Sigmoid colon (tissue), 4 donors: Measurements from ENCODE around the gene BZW2.

Experiments used
- EP300 ChIP-seq, 4 donors: sonication (generic); formaldehyde crosslinking; IDR thresholded peaks; one replicate each; pipeline ENCODE4 v1.6.1; 2017; ENCODE audit warnings: antibody characterized with exemption in 4 of 4
- TF ChIP-seq, protein P1 (sequence below), 4 experiments: fragments of 450-650 bp in 3 of 4; fragments of 200-600 bp in 1 of 4; IDR thresholded peaks; one replicate each; pipeline ENCODE4 v1.5.1; 2016 to 2019; ENCODE audit warnings: antibody characterized with exemption in 4 of 4, mild to moderate bottlenecking in 3 of 4, moderate library complexity in 2 of 4

DNA sequence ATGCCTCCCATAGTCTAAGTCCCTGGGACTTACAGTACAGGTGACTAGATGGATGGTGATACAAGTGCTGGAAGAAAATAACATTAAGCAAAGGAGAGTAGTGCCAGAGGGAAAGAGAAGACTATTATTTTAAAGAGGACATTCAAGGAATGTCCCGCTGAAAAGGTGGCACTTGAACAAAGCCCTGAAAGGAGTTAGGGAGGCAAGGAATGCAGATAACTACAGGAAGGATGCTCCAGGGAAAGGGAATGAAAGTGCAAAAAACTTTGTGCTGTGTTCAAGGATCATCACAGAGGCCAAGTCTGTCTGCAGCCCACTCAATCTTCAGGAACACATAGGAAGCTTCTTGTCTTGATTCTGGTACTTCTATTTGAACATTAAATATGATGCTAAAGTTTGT, 15.3 kb upstream of the BZW2 start:
- no peak for TF ChIP-seq EP300 (IDR thresholded peaks at IDR 0.05)
- TF ChIP-seq, protein P1, sequence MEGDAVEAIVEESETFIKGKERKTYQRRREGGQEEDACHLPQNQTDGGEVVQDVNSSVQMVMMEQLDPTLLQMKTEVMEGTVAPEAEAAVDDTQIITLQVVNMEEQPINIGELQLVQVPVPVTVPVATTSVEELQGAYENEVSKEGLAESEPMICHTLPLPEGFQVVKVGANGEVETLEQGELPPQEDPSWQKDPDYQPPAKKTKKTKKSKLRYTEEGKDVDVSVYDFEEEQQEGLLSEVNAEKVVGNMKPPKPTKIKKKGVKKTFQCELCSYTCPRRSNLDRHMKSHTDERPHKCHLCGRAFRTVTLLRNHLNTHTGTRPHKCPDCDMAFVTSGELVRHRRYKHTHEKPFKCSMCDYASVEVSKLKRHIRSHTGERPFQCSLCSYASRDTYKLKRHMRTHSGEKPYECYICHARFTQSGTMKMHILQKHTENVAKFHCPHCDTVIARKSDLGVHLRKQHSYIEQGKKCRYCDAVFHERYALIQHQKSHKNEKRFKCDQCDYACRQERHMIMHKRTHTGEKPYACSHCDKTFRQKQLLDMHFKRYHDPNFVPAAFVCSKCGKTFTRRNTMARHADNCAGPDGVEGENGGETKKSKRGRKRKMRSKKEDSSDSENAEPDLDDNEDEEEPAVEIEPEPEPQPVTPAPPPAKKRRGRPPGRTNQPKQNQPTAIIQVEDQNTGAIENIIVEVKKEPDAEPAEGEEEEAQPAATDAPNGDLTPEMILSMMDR (IDR thresholded peaks at IDR 0.05), result no peak
